Left cardiac atrium (tissue), 4 donors: ENCODE measurements around the gene PLSCR1. TPM values are rescaled to one million over a fixed set of nuclear protein-coding genes. Genes with fewer than 3 reads are reported as not detected.
"Not testable (repeated sequence)": the region's sequence is repeated elsewhere in the genome, so short reads cannot be mapped to it uniquely, and the experiment has no call there.

Experiments
- ATAC-seq, 2 donors: fragments of 200-7000 bp; cut with Tn5 transposase; one replicate each; pipeline ENCODE4 v1.9.1; 2020; ENCODE audit warnings: mild to moderate bottlenecking in 2 of 2, moderate library complexity in 2 of 2
- DNase-seq: peaks from one replicate; pipeline ENCODE4 v3.0.0-alpha.2; 2020
- intact Hi-C, 2 donors: fragments of 100-400 bp; cut with DNase I; formaldehyde crosslinking; loops; one replicate each; pipeline versions ENCODE4 v1.14.1 to v1.15.1; 2022 to 2023
- total RNA-seq, 2 donors: library from RNA; stranded (reverse); fragmentation: NEBNext Ultra II Directional; extraction: Animal tissue kit (Norgen Biotek cat#: 25700); gene quantifications; one replicate each; pipeline ENCODE4 v1.2.1, GENCODE V29; 2021
- donor health status: DM: no; HTN: yes; CAD: no.
- donor health status: DM: no; HTN: yes; CAD: no; lungs with severe emphysema.
- donor health status: DM: yes; HTN: yes; CAD: no.
- donor health status: Dilated cardiomyopathy.

Gene PLSCR1
- total RNA-seq, 2 donors from 2014 or later, result 47.2 to 99.7 TPM

DNA sequence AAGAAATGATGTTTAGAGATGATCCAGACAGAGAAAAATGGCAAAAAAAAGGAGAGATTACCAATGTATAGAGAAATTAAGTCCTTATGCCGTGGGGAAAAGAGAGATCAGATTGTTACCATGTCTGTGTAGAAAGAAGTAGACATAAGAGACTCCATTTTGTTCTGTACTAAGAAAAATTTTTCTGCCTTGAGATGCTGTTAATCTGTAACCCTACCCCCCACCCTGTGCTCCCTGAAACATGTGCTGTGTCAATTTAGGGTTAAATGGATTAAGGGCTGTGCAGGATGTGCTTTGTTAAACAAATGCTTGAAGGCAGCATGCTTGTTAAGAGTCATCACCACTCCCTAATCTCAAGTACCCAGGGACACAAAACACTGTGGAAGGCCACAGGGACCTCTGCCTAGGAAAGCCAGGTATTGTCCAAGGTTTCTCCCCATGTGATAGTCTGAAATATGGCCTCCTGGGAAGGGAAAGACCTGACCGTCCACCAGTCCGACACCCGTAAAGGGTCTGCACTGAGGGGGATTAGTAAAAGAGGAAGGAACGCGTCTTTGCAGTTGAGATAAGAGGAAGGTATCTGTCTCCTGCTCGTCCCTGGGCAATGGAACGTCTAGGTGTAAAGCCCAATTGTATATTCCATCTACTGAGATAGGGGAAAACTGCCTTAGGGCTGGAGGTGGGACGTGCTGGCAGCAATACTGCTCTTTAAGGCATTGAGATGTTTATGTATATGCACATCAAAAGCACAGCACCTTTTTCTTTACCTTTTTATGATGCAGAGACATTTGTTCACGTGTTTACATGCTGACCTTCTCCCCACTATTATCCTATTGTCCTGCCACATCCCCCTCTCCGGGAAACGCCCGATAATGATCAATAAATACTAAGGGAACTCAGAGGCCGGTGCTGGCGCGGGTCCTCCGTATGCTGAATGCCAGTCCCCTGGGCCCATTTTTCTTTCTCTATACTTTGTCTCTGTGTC, 21.9 kb downstream of the PLSCR1 start:
- ATAC-seq, intact Hi-C loops, DNase-seq: not testable (repeated sequence)

- ATAC-seq (no peak), DNase-seq (no peak)
- intact Hi-C loops, result no loop called here
Measured at GRCh38 chr3:146521394-146521793, 23.0 kb downstream of the PLSCR1 start.

DNA sequence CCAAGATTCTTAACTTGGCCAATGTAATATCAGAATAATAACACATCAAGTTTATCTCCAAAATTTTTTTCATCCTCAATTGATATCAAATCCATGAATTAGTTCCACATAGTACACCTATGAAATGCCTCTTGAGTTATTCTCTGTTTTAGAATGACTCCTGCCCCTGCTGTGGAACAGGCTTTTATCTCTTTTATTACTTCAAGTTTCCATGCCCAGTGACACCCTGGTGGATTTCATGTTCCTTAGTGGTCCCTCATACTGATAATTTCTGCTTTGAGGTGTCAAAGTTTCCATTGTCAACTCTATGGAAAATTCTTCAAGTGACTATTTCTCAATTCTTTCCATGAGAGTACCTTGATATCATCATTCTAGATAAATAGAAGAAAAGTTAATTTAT, 24.6 kb downstream of the PLSCR1 start:
- no peak for ATAC-seq
- no peak for DNase-seq
- intact Hi-C loops, result no loop called here

- ATAC-seq, result peak; percentile 71 to 83
Measured at GRCh38 chr3:146517684-146518435, 26.5 kb downstream of the PLSCR1 start.

DNA sequence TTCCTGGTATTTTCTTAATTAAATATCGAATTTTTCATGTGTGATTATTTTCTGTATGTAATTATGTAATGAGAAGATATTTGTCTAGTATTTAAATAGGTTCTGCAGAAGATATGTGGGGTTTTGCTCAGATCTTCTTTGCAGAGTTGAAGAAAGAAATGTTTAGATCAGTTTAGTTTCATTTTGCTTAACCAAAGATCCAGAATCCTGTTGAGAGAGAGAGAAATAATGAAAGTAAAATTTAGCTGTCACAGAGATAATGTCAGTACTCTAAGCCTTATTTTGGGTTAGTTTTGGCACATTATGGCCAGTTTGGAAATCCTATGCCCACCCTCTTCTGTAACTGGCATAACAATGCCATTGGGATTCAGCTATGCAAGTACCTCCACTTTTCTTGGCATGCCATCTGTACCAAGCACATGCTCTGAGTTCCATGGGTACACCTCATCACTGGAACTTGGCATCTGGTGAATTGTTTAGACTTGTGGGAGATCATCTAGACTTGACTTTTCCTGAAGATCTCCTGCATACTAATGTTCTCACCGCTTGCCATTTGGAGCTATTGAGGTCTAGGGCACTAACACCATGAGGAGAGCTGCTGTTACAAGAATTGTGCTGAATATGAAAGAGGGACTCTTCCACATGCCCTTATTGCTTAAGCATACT, 30.9 kb downstream of the PLSCR1 start:
- intact Hi-C loops, result no loop called here
- DNase-seq (no peak), ATAC-seq (no peak)

More at GRCh38 chr3:146517684-146518435, 26.5 kb downstream of the PLSCR1 start:
- DNase-seq, result no peak
- intact Hi-C loops, result no loop called here

- intact Hi-C loops, result no loop called here
- ATAC-seq (no peak), DNase-seq (no peak)
Measured at GRCh38 chr3:146511402-146512134, 32.8 kb downstream of the PLSCR1 start.

DNA sequence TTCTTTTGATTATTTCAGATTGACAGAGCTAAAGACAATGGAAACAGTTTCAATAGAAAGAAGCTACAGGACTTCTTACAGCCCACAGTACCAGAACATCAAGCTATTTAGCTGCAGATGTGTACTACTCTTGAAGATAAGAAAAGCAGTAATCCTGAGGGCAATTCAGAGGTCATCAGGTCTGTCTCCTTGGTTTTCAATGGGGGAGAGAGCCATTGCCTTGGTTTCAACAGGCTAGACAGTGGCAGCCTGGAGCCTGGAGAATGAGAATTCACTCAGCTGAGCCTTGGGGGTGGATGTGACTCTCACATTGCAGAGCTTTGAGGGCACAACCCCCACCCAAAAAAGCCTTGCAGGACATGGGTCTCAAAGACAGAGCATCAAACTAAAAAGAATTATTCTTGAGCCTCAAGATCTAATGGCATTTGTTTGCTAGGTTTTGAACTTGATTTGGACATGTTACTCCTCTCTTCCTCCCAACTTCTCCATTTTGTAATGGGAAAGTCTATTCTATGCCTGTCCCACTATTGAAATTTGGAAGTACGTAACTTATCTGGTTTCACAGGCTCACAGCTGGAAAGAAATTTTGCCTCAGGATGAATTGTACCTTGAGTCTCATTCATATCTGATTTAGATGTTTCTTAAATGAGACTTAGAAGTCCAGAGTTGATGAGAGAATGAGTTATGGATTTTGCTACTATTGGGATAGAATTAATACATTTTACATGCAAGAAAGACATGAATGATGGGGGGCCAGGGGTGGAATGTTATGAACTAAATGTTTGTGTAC, 36.9 kb downstream of the PLSCR1 start:
- no peak for ATAC-seq
- intact Hi-C loops, result no loop called here
- no peak for DNase-seq

- DNase-seq, result no peak
- ATAC-seq, result no peak
- intact Hi-C loops, result no loop called here
Measured at GRCh38 chr3:146505516-146505915, 38.9 kb downstream of the PLSCR1 start.

GRCh38 chr3:146504498-146505197, 39.8 kb downstream of the PLSCR1 start:
- no peak for DNase-seq
- intact Hi-C loops, result no loop called here
- no peak for ATAC-seq

GRCh38 chr3:146503461-146504202, 40.8 kb downstream of the PLSCR1 start:
- DNase-seq, result no peak
- ATAC-seq, result peak in 1 of 2 donors; percentile 69
- intact Hi-C loops, result no loop called here

GRCh38 chr3:146502887-146503460, 41.4 kb downstream of the PLSCR1 start:
- ATAC-seq, result no peak
- no peak for DNase-seq
- intact Hi-C loops, result no loop called here

DNA sequence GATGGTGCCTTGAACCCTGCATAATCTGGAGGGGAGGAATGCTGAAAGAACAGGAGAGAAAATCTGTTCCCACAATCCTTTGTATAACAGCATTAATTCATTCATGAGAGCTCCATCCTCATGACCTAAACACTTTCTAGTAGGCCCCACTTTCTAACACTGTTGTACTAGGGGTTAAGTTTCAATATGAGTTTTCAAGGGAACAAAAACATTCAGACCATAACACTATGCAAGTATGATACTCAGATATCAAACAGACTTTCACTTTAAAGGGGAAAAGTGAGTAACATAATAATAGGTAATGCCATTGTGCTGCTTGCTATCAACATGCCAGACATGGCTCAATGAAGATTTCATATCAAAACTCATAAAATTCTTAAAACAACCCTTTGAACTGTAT, 42.7 kb downstream of the PLSCR1 start:
- intact Hi-C loops, result no loop called here
- no peak for ATAC-seq
- DNase-seq, result no peak

GRCh38 chr3:146499701-146500100, 44.7 kb downstream of the PLSCR1 start:
- intact Hi-C loops, result no loop called here
- DNase-seq (no peak), ATAC-seq (no peak)

DNA sequence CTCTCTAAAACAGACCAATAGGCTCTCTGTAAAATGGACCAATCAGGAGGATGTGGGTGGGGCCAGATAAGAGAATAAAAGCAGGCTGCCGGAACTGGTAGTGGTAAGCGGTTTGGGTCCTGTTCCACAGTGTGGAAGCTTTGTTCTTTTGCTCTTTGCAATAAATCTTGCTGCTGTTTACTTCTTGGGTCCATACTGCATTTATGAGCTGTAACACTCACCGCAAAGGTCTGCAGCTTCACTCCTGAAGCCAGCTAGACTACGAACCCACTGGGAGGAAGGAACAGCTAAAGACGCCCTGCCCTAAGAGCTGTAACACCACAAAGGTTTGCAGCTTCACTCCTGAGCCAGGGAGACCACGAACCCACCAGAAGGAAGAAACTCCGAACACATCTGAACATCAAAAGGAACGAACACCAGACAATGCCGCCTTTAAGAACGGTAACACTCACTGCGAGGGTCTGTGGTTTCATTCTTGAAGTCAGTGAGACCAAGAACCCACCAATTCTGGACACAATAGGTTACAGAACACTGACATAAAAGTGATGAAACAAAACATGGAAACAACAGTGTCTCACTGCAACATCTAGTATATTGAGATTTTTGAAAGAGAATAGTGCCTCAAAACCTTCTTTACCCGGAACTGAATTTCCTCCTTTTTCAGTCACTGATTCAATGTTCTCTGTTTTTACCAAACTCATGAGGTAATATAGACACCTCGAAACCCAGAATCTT, 46.2 kb downstream of the PLSCR1 start:
- DNase-seq, result no peak
- intact Hi-C loops, result no loop called here
- ATAC-seq, result no peak

GRCh38 chr3:146497145-146497843, 47.1 kb downstream of the PLSCR1 start:
- intact Hi-C loops, ATAC-seq: not testable (repeated sequence)
- peak; percentile 18 for DNase-seq
